Pancreas (tissue), 10 donors: ENCODE data around the gene ZBP1. TPM values are rescaled to one million over a fixed set of nuclear protein-coding genes. Genes with fewer than 3 reads are reported as not detected.

Experiments used
- ATAC-seq, 4 donors: fragments of 200-7000 bp; cut with Tn5 transposase; one replicate each; pipeline versions ENCODE4 v1.8.0 to v1.9.1; 2020; ENCODE audit warnings: mild to moderate bottlenecking in 4 of 4, moderate library complexity in 4 of 4
- DNase-seq, 6 donors: peaks; one replicate each; pipeline ENCODE4 v3.0.0-alpha.2; 2020
- FAIRE-seq: peaks from 2 replicates; lab custom pipeline; 2012; peaks lifted over from hg19 to GRCh38; lab: Jason Lieb, UNC
- H3K27ac ChIP-seq, 4 donors: fragments of 200-600 bp; sonication (generic); 1 replicate in 3 of 4; 2 replicates in 1 of 4; pipeline versions ENCODE4 v1.5.0 to v1.8.0; 2020
- H3K27me3 ChIP-seq, 4 donors: fragments of 200-600 bp; one replicate each; pipeline ENCODE4 v1.8.0; 2021
- H3K36me3 ChIP-seq, 3 donors: fragments of 200-600 bp; sonication (generic) in 1 of 3; one replicate each; pipeline versions ENCODE4 v1.5.0 to v1.8.0; 2020 to 2021
- H3K4me1 ChIP-seq, 3 donors: fragments of 200-600 bp; one replicate each; pipeline ENCODE4 v1.8.0; 2021
- H3K4me3 ChIP-seq, 4 donors: fragments of 200-600 bp; sonication (generic) in 2 of 4; one replicate each; pipeline versions ENCODE4 v1.5.0 to v1.8.0; 2020 to 2021
- H3K9me3 ChIP-seq, 4 donors: fragments of 200-600 bp; one replicate each; pipeline ENCODE4 v1.8.0; 2021
- CTCF ChIP-seq, 4 donors: fragments of 200-600 bp; sonication (generic) in 3 of 4; IDR thresholded peaks; one replicate each; pipeline versions ENCODE4 v1.5.0 to v1.8.0; 2021; ENCODE audit warnings: antibody characterized with exemption in 4 of 4
- WGBS, 2 donors: extraction: QIAGEN DNeasy Blood & Tissue Kit; methylation state at CpG; one replicate each; pipeline ENCODE4 v1.1.7; 2013; 5-methylcytosine and 5-hydroxymethylcytosine counted together
- intact Hi-C, 3 donors: fragments of 100-400 bp; cut with DNase I; formaldehyde crosslinking; loops; one replicate each; pipeline versions ENCODE4 v1.11.1 to v1.14.2; 2022
- polyA plus RNA-seq, 2 donors: library from polyadenylated mRNA; stranded (reverse); fragments of 200-250 nt; gene quantifications; one replicate each; pipeline ENCODE4 v1.2.3, GENCODE V29; 2013
- total RNA-seq, 6 donors: library from RNA; stranded (reverse); fragmentation: NEBNext Ultra II Directional in 4 of 6; extraction: Animal tissue kit (Norgen Biotek cat#: 25700) in 4 of 6; gene quantifications; one replicate each; pipeline versions ENCODE4 v1.2.1 to v1.2.4, GENCODE V29; 2021 to 2023
- donor health status: healthy with polysubstance abuse.
- donor health status: DM: no; HTN: no; CAD: no; lungs with moderate emphysema.
- donor health status: DM: no; HTN: no; CAD: no.
- donor health status: control.
- donor health status: control.
- donor health status: Bipolar disorder and iron deficiency.
- donor health status: DM: yes; HTN: yes; CAD: no.
- donor health status: DM: no; HTN: no; CAD: no.
- donor health status: DM: no; HTN: no; CAD: no.
- donor health status: DM: yes; HTN: yes; CAD: no.

ZBP1 gene
- total and polyA plus RNA-seq, 8 donors = 0.09 to 0.90 (median 0.17) TPM; not detected in 3

GRCh38 chr20:57653546-57653900, 33.3 kb upstream of the ZBP1 start:
- Histone ChIP-seq H3K4me3 (no peak overlapping the region), H3K27ac (no peak overlapping the region), H3K9me3 (no peaks in the 10 kb centered on the region), H3K36me3 (peaks cover 0 to 24% (median 3%) of the 10 kb centered on the region in 3 donors), H3K4me1 (no peaks in the 10 kb centered on the region), H3K27me3 (no peaks in the 10 kb centered on the region)
- FAIRE-seq (no peak), DNase-seq (peak in 2 of 6 donors; percentile 5 to 44), ATAC-seq (no peak)
- WGBS, 2 donors = 74 to 78% methylated on average over 8 of the region's 8 CpGs
- intact Hi-C loops = loop anchor here (10.0 kb wide), 3 partner anchors 311 to 521 kb away; no protein-coding TSS in a partner anchor
- TF ChIP-seq CTCF (IDR thresholded peaks at IDR 0.05) = no peak

DNA sequence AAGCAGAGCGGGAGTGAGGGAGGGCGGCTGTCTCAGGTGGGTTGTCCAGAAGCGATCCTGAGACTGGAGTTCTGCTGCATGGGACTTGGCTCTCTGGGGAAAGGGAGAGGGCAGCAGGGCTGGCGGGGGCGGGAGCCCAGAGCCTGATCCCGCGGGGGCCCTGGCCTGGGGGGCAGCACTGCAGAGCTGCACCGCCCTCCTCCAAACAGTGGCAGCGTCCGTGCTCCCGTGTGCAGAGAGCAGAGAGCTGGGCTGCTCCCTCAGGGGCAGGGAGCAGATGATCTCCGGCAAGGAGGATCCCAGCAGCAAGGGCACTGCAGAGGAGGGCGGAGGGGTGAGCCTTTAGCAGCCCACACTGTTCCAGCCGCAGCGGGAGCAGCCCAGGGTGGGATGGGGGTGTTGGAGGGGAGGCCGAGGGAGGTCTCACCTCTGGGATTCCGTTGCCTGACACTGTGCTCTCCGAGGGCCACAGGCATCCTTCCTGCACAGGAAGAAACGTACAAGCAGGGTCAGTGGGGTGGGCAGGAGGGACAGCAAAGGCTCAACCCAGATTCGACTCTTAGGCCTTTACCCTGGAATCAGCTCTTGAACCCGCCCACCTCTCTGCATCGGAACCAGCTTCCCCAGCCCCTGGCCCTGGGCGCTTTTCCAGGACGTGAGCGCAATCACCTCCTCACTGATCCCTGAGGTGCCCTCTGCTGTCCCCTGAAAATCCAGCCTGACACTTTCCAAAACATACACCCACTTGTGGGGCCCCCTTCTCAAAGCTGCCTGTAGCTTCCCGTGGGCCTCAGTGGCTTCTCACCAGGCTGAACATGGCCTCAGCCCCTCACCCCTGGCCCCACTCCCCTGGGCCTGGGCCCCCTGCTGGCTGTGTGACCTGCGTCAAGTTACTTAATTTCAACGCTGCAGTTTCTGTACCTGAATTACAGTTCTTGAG, 32.6 kb upstream of the ZBP1 start:
- no peak for ATAC-seq
- H3K4me3 ChIP-seq = no peak overlapping the region
- no peaks in the 10 kb centered on the region for H3K4me1 ChIP-seq
- no peaks in the 10 kb centered on the region for H3K9me3 ChIP-seq
- peaks cover 0 to 24% (median 3%) of the 10 kb centered on the region in 3 donors for H3K36me3 ChIP-seq
- DNase-seq = peak in 3 of 6 donors; percentile 7 to 53 (median 51)
- intact Hi-C loops = loop anchor here (10.0 kb wide), 3 partner anchors 312 to 522 kb away; no protein-coding TSS in a partner anchor
- no peak for TF ChIP-seq CTCF (IDR thresholded peaks at IDR 0.05)
- WGBS, 2 donors = 85 to 86% methylated on average over 28 of the region's 28 CpGs
- no peaks in the 10 kb centered on the region for H3K27me3 ChIP-seq
- no peak overlapping the region for H3K27ac ChIP-seq
- no peak for FAIRE-seq

DNA sequence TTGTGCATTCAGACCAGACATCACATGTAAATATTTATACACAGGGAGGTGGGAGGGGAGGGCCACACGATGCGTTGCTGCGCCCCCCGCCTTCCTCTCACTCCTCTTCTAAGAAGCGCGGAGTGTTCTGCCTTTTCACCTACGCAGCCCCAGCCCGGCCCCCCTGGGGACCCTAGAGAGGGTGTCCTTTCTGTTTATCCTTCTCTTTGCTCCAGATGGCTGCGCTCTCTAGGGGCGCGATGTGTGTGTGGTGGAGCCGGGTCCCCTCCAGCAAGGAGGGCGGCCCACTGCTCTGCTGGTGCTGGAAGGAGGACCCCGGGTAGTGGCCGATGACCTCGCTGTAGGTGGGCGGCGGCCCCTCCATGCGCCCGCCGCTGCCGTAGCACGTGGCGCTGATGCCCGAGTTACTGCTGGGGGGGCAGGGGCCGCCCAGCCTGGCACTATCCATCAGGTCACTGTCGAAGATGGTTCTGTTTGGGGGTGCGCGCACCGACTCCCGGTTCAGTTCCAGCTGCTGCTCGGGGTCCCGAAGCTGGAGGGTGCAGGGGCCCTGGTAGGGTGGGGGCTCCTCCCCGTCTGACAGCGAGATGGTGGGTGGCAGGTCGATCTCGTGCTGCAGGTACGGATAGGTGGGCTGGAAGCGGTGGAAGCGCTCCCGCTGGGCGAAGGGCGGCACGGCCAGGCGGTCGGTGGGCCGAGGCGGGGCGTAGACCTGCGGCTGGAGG, 31.8 kb upstream of the ZBP1 start:
- Histone ChIP-seq H3K4me3 (no peak overlapping the region), H3K4me1 (no peaks in the 10 kb centered on the region), H3K27me3 (no peaks in the 10 kb centered on the region), H3K36me3 (peaks cover 0 to 21% (median 3%) of the 10 kb centered on the region in 3 donors), H3K9me3 (no peaks in the 10 kb centered on the region), H3K27ac (no peak overlapping the region)
- no peak for TF ChIP-seq CTCF (IDR thresholded peaks at IDR 0.05)
- ATAC-seq (no peak), FAIRE-seq (no peak), DNase-seq (peak in 3 of 6 donors; percentile 15 to 69 (median 48))
- intact Hi-C loops = loop anchor here (10.0 kb wide), 3 partner anchors 313 to 523 kb away; no protein-coding TSS in a partner anchor
- 92 to 95% methylated on average over 41 to 50 of the region's 50 CpGs for WGBS, 2 donors

- Histone ChIP-seq H3K27me3 (no peaks in the 10 kb centered on the region), H3K36me3 (peaks cover 0 to 21% (median 3%) of the 10 kb centered on the region in 3 donors), H3K27ac (no peak overlapping the region), H3K9me3 (no peaks in the 10 kb centered on the region), H3K4me3 (no peak overlapping the region), H3K4me1 (no peaks in the 10 kb centered on the region)
- DNase-seq (peak in 2 of 6 donors; percentile 5 to 49), FAIRE-seq (no peak), ATAC-seq (no peak)
- no peak for TF ChIP-seq CTCF (IDR thresholded peaks at IDR 0.05)
- WGBS, 2 donors = 78% methylated on average over 23 of the region's 23 CpGs
- intact Hi-C loops = loop anchor here (10.0 kb wide), 3 partner anchors 314 to 524 kb away; no protein-coding TSS in a partner anchor
Observed at GRCh38 chr20:57650756-57651483, 30.7 kb upstream of the ZBP1 start.
